Measurements from ENCODE around the gene CHCHD3.
"Not testable (repeated sequence)": the region's sequence is repeated elsewhere in the genome, so short reads cannot be mapped to it uniquely, and the experiment has no call there.

The CHCHD3 gene

GRCh38 chr7:133039614-133040013 is 42.3 kb downstream of the CHCHD3 start:
- Histone ChIP-seq H3K36me3 (ENCODE audit: control insufficient read depth, low read depth, low read length) (no peaks in the 10 kb centered on the region), H3K4me1 (ENCODE audit: control insufficient read depth, low read depth, low read length) (peaks cover 28% of the 10 kb centered on the region), H3K4me3 (ENCODE audit: low read length) (no peak overlapping the region), H3K9me3 (ENCODE audit: control insufficient read depth, low read depth, low read length) (no peaks in the 10 kb centered on the region), H3K9ac (ENCODE audit: low read length) (no peak overlapping the region), H3K27ac (ENCODE audit: low read length) (no peak overlapping the region), H3K27me3 (ENCODE audit: control insufficient read depth, insufficient read depth, low read length) (no peaks in the 10 kb centered on the region)

- H3K27me3 ChIP-seq (ENCODE audit: control insufficient read depth, insufficient read depth, low read length): no peaks in the 10 kb centered on the region
- H3K27ac ChIP-seq (ENCODE audit: low read length): no peak overlapping the region
- H3K4me3 ChIP-seq (ENCODE audit: low read length): no peak overlapping the region
- no peaks in the 10 kb centered on the region for H3K9me3 ChIP-seq (ENCODE audit: control insufficient read depth, low read depth, low read length)
- H3K36me3 ChIP-seq (ENCODE audit: control insufficient read depth, low read depth, low read length): no peaks in the 10 kb centered on the region
- peaks cover 13% of the 10 kb centered on the region for H3K4me1 ChIP-seq (ENCODE audit: control insufficient read depth, low read depth, low read length)
- no peak overlapping the region for H3K9ac ChIP-seq (ENCODE audit: low read length)
These were observed 45.6 kb downstream of the CHCHD3 start for GRCh38 chr7:133036289-133036688.

DNA sequence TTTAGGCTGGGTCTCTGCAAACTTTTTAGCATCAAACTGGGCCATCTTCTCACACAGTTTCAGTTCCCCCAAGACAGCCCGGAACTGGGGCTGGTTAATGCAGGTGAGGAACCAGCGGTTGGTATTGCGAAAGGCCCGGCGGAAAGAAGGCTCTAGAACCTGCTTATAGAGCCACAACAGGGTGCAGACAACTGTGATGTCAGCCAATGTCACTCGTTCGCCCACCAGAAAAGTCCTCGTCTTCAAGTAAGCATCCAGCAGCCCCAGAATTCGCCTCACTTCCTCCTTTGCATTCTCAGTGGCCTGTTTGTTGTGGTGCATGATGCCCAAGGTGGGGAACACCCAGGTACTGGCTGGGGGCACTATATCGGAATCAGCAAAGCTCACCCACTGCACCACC is 46.6 kb downstream of the CHCHD3 start:
- H3K4me3 ChIP-seq (ENCODE audit: low read length); H3K36me3 ChIP-seq (ENCODE audit: control insufficient read depth, low read depth, low read length); H3K27me3 ChIP-seq (ENCODE audit: control insufficient read depth, insufficient read depth, low read length); H3K4me1 ChIP-seq (ENCODE audit: control insufficient read depth, low read depth, low read length); H3K9me3 ChIP-seq (ENCODE audit: control insufficient read depth, low read depth, low read length); H3K27ac ChIP-seq (ENCODE audit: low read length); H3K9ac ChIP-seq (ENCODE audit: low read length): not testable (repeated sequence)

DNA sequence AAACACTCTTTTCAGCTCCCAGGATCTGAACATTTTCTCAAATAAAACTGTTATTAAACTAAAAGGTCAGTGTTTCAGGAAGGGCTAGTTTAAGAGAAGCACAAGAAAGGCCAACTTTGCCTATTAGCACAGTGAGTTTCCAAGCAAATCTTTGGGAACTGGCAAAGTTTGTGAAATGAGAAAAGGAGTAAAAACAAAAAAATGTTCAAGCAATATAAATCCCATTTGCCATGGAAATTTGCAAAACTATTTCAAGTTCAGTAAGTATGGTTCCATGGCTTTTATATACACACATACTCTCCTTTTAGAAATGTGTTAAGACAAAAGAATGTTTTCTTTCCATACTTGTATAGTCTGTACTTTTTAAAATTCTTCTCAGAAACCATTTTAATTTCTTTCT is 51.5 kb downstream of the CHCHD3 start:
- H3K4me3 ChIP-seq (ENCODE audit: low read length): no peak overlapping the region
- H3K36me3 ChIP-seq (ENCODE audit: control insufficient read depth, low read depth, low read length): no peaks in the 10 kb centered on the region
- no peak overlapping the region for H3K9ac ChIP-seq (ENCODE audit: low read length)

GRCh38 chr7:133029463-133029862 is 52.4 kb downstream of the CHCHD3 start:
- H3K36me3 ChIP-seq (ENCODE audit: control insufficient read depth, low read depth, low read length): no peaks in the 10 kb centered on the region
- no peaks in the 10 kb centered on the region for H3K27me3 ChIP-seq (ENCODE audit: control insufficient read depth, insufficient read depth, low read length)
- no peak overlapping the region for H3K4me3 ChIP-seq (ENCODE audit: low read length)
- no peaks in the 10 kb centered on the region for H3K9me3 ChIP-seq (ENCODE audit: control insufficient read depth, low read depth, low read length)
- H3K4me1 ChIP-seq (ENCODE audit: control insufficient read depth, low read depth, low read length): no peaks in the 10 kb centered on the region
- no peak overlapping the region for H3K9ac ChIP-seq (ENCODE audit: low read length)
- no peak overlapping the region for H3K27ac ChIP-seq (ENCODE audit: low read length)

More for the DNA sequence above, 51.5 kb downstream of the CHCHD3 start:
- Histone ChIP-seq H3K4me1 (ENCODE audit: control insufficient read depth, low read depth, low read length) (no peaks in the 10 kb centered on the region), H3K27ac (ENCODE audit: low read length) (no peak overlapping the region), H3K9me3 (ENCODE audit: control insufficient read depth, low read depth, low read length) (no peaks in the 10 kb centered on the region), H3K27me3 (ENCODE audit: control insufficient read depth, insufficient read depth, low read length) (no peaks in the 10 kb centered on the region)

- Histone ChIP-seq H3K9ac (ENCODE audit: low read length) (no peak overlapping the region), H3K27me3 (ENCODE audit: control insufficient read depth, insufficient read depth, low read length) (no peaks in the 10 kb centered on the region), H3K9me3 (ENCODE audit: control insufficient read depth, low read depth, low read length) (no peaks in the 10 kb centered on the region), H3K4me1 (ENCODE audit: control insufficient read depth, low read depth, low read length) (no peaks in the 10 kb centered on the region), H3K27ac (ENCODE audit: low read length) (no peak overlapping the region), H3K4me3 (ENCODE audit: low read length) (no peak overlapping the region), H3K36me3 (ENCODE audit: control insufficient read depth, low read depth, low read length) (no peaks in the 10 kb centered on the region)
These were observed 54.5 kb downstream of the CHCHD3 start for GRCh38 chr7:133027397-133027796.

DNA sequence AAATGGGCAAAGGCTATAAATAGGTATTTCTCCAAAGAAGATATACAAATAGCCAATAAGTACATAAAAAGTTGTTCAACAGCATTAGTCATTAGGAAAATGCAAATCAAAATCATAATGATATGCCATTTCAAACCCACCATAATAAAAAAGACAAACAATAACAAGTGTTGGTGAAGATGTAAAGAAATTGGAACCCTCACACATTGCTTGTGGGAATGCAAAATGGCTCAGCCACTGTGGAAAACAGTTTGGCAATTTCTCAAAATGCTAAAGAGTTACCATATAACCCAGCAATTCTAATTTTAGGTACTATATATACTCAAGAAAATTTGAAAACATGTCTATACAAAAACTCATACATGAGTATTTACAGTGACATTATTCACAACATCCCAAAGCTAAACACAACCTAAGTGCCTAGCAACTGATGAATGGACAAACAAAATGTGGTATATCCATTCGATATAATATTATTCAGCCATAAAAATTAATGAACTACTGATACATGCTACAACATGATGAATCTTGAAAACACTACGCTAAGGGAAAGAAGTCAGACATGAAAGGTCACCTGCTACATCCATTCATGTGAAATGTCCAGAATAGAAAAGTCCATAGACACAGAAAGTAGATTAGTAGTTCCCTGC is 55.6 kb downstream of the CHCHD3 start:
- Histone ChIP-seq H3K9me3 (ENCODE audit: control insufficient read depth, low read depth, low read length) (no peaks in the 10 kb centered on the region), H3K4me3 (ENCODE audit: low read length) (no peak overlapping the region), H3K27me3 (ENCODE audit: control insufficient read depth, insufficient read depth, low read length) (no peaks in the 10 kb centered on the region), H3K36me3 (ENCODE audit: control insufficient read depth, low read depth, low read length) (no peaks in the 10 kb centered on the region), H3K4me1 (ENCODE audit: control insufficient read depth, low read depth, low read length) (peaks cover 3% of the 10 kb centered on the region), H3K27ac (ENCODE audit: low read length) (no peak overlapping the region), H3K9ac (ENCODE audit: low read length) (no peak overlapping the region)

- no peak overlapping the region for H3K4me3 ChIP-seq (ENCODE audit: low read length)
- no peak overlapping the region for H3K27ac ChIP-seq (ENCODE audit: low read length)
- no peaks in the 10 kb centered on the region for H3K9me3 ChIP-seq (ENCODE audit: control insufficient read depth, low read depth, low read length)
- peaks cover 9% of the 10 kb centered on the region for H3K4me1 ChIP-seq (ENCODE audit: control insufficient read depth, low read depth, low read length)
- no peak overlapping the region for H3K9ac ChIP-seq (ENCODE audit: low read length)
- no peaks in the 10 kb centered on the region for H3K36me3 ChIP-seq (ENCODE audit: control insufficient read depth, low read depth, low read length)
- no peaks in the 10 kb centered on the region for H3K27me3 ChIP-seq (ENCODE audit: control insufficient read depth, insufficient read depth, low read length)
These were observed 56.8 kb downstream of the CHCHD3 start for GRCh38 chr7:133025056-133025455.

- Histone ChIP-seq H3K4me3 (ENCODE audit: low read length) (no peak overlapping the region), H3K36me3 (ENCODE audit: control insufficient read depth, low read depth, low read length) (peaks cover 3% of the 10 kb centered on the region), H3K27me3 (ENCODE audit: control insufficient read depth, insufficient read depth, low read length) (no peaks in the 10 kb centered on the region), H3K9me3 (ENCODE audit: control insufficient read depth, low read depth, low read length) (no peaks in the 10 kb centered on the region), H3K27ac (ENCODE audit: low read length) (no peak overlapping the region), H3K4me1 (ENCODE audit: control insufficient read depth, low read depth, low read length) (peaks cover 9% of the 10 kb centered on the region), H3K9ac (ENCODE audit: low read length) (no peak overlapping the region)
These were observed 57.3 kb downstream of the CHCHD3 start for GRCh38 chr7:133024596-133024995.

DNA sequence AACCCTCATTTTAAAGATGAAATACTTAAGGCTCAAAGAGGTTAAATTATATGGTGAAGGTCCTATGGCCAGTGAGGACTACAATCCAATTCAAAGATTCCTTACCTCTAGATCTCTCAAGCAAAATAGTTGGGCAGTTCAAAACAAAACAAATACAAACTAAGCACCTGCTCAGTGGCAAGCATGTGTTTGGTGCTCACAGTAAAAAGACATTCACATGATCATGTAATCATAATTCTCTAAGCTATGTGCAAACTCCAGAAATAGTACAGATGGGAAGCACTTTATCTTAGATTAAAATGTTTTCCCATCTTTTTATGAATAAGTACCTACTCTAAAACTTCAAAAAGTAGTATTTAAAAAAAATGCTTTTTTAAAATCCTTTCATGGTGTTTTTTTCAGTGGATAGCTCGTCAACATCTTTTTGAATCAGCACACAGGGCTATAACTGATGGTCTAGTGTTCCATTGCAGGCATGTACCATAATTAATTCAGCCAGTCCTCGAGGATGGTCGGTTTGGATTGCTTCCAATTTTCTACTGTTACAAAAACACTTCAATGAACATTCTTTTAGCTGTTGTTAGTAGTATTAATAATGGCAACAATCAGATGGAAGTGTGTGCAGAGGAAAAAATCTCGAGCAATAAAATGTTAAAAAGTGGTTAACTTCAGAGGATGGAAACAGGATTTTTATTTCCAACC is 58.4 kb downstream of the CHCHD3 start:
- Histone ChIP-seq H3K27ac (ENCODE audit: low read length) (no peak overlapping the region), H3K9me3 (ENCODE audit: control insufficient read depth, low read depth, low read length) (no peaks in the 10 kb centered on the region), H3K27me3 (ENCODE audit: control insufficient read depth, insufficient read depth, low read length) (no peaks in the 10 kb centered on the region), H3K36me3 (ENCODE audit: control insufficient read depth, low read depth, low read length) (peaks cover 3% of the 10 kb centered on the region), H3K4me3 (ENCODE audit: low read length) (no peak overlapping the region), H3K9ac (ENCODE audit: low read length) (no peak overlapping the region), H3K4me1 (ENCODE audit: control insufficient read depth, low read depth, low read length) (peaks cover 9% of the 10 kb centered on the region)

DNA sequence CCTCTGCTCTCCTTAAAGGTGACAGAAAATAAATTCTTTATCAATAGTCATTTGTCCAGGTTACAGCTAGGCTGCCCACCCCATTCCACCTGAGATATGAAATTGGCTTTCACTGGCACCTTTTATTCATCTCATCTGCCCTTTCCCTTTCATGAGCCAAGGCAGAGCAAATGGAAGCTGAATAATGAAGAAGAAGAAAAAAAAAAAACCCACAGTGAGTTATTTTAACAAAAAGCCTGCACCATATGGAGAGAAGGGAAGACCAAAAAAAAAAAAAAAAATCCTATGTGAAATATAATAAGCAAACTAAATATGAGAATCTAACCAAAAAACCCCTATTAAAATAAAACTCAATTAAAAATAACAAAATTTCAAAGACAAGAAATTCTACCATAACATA is 59.2 kb downstream of the CHCHD3 start:
- H3K9me3 ChIP-seq (ENCODE audit: control insufficient read depth, low read depth, low read length): no peaks in the 10 kb centered on the region

GRCh38 chr7:133021196-133021595 is 60.7 kb downstream of the CHCHD3 start:
- peaks cover 14% of the 10 kb centered on the region for H3K4me1 ChIP-seq (ENCODE audit: control insufficient read depth, low read depth, low read length)
- H3K9me3 ChIP-seq (ENCODE audit: control insufficient read depth, low read depth, low read length): no peaks in the 10 kb centered on the region
- H3K9ac ChIP-seq (ENCODE audit: low read length): no peak overlapping the region
- H3K36me3 ChIP-seq (ENCODE audit: control insufficient read depth, low read depth, low read length): peaks cover 3% of the 10 kb centered on the region
- H3K27ac ChIP-seq (ENCODE audit: low read length): no peak overlapping the region
- H3K27me3 ChIP-seq (ENCODE audit: control insufficient read depth, insufficient read depth, low read length): no peaks in the 10 kb centered on the region
- H3K4me3 ChIP-seq (ENCODE audit: low read length): no peak overlapping the region

More for the DNA sequence above, 59.2 kb downstream of the CHCHD3 start:
- Histone ChIP-seq H3K36me3 (ENCODE audit: control insufficient read depth, low read depth, low read length) (peaks cover 3% of the 10 kb centered on the region), H3K4me1 (ENCODE audit: control insufficient read depth, low read depth, low read length) (peaks cover 9% of the 10 kb centered on the region), H3K27ac (ENCODE audit: low read length) (no peak overlapping the region), H3K4me3 (ENCODE audit: low read length) (no peak overlapping the region), H3K27me3 (ENCODE audit: control insufficient read depth, insufficient read depth, low read length) (no peaks in the 10 kb centered on the region), H3K9ac (ENCODE audit: low read length) (no peak overlapping the region)

Measured in iPS-18a (cell line).